Trophoblast cell (in vitro differentiated cells and primary cell): ENCODE results near the gene CLK2.
"Not testable (repeated sequence)": the region's sequence is repeated elsewhere in the genome, so short reads cannot be mapped to it uniquely, and the experiment has no call there.

Source experiments
- DNase-seq, 2 donors: peaks; one replicate each; pipeline ENCODE4 v3.0.0-alpha.2; 2016
- H2AFZ ChIP-seq: 2 replicates; pipeline ENCODE4 v1.6.1; 2013; ENCODE audit warnings: low read length, moderate library complexity, mild to moderate bottlenecking; ENCODE audit not compliant: insufficient read depth, poor library complexity
- H2AK5ac ChIP-seq: 2 replicates; pipeline ENCODE4 v1.6.1; 2013; ENCODE audit warnings: mild to moderate bottlenecking, low read length
- H2BK120ac ChIP-seq: 2 replicates; pipeline ENCODE4 v1.6.1; 2013; ENCODE audit warnings: low read length, mild to moderate bottlenecking, moderate library complexity; ENCODE audit not compliant: insufficient read depth, poor library complexity
- H2BK12ac ChIP-seq: 2 replicates; pipeline ENCODE4 v1.6.1; 2013; ENCODE audit warnings: mild to moderate bottlenecking, low read length, moderate library complexity
- H2BK5ac ChIP-seq: 2 replicates; pipeline ENCODE4 v1.6.1; 2013; ENCODE audit warnings: low read length, low read depth, moderate library complexity, mild to moderate bottlenecking; ENCODE audit not compliant: poor library complexity
- H3K14ac ChIP-seq: 2 replicates; pipeline ENCODE4 v1.6.1; 2013; ENCODE audit warnings: mild to moderate bottlenecking, low read length
- H3K18ac ChIP-seq: 2 replicates; pipeline ENCODE4 v1.6.1; 2013; ENCODE audit warnings: mild to moderate bottlenecking, low read length
- H3K23ac ChIP-seq: 2 replicates; pipeline ENCODE4 v1.6.1; 2013; ENCODE audit warnings: low read length
- H3K27ac ChIP-seq: 2 replicates; pipeline ENCODE4 v1.5.1; 2013; ENCODE audit warnings: low read depth, mild to moderate bottlenecking, inconsistent platforms, low read length, moderate library complexity
- H3K27me3 ChIP-seq: 2 replicates; pipeline ENCODE4 v1.6.1; 2013; ENCODE audit warnings: inconsistent platforms, mild to moderate bottlenecking, low read length, moderate library complexity; ENCODE audit not compliant: insufficient read depth
- H3K36me3 ChIP-seq, 2 experiments: 1 replicate in 1 of 2; 2 replicates in 1 of 2; pipeline ENCODE4 v1.6.1; 2013; ENCODE audit warnings: low read length in 2 of 2, mild to moderate bottlenecking in 2 of 2, moderate library complexity in 1 of 2; ENCODE audit not compliant: insufficient read depth in 2 of 2, control insufficient read depth in 1 of 2
- H3K4ac ChIP-seq: 2 replicates; pipeline ENCODE4 v1.6.1; 2013; ENCODE audit warnings: low read depth, mild to moderate bottlenecking, low read length, moderate library complexity
- H3K4me1 ChIP-seq, 2 experiments: 1 replicate in 1 of 2; 2 replicates in 1 of 2; pipeline ENCODE4 v1.6.1; 2013; ENCODE audit warnings: low read length in 2 of 2, mild to moderate bottlenecking in 2 of 2, moderate library complexity in 1 of 2; ENCODE audit not compliant: insufficient read depth in 2 of 2, control insufficient read depth in 1 of 2
- H3K4me2 ChIP-seq: 2 replicates; pipeline ENCODE4 v1.6.1; 2013; ENCODE audit warnings: inconsistent platforms, mild to moderate bottlenecking, low read length, moderate library complexity
- H3K4me3 ChIP-seq: 2 replicates; pipeline ENCODE4 v1.5.1; 2013; ENCODE audit warnings: mild to moderate bottlenecking, low read depth, low read length, inconsistent platforms
- H3K79me1 ChIP-seq: one replicate; pipeline ENCODE4 v1.6.1; 2013; ENCODE audit warnings: low read length
- H3K79me2 ChIP-seq: 2 replicates; pipeline ENCODE4 v1.6.1; 2013; ENCODE audit warnings: low read length, mild to moderate bottlenecking; ENCODE audit not compliant: control insufficient read depth, insufficient read depth, poor library complexity
- H3K9ac ChIP-seq: 2 replicates; pipeline ENCODE4 v1.6.1; 2013; ENCODE audit warnings: mild to moderate bottlenecking, low read length
- H3K9me3 ChIP-seq: 2 replicates; pipeline ENCODE4 v1.6.1; 2013; ENCODE audit warnings: low read depth, mild to moderate bottlenecking, control low read depth, inconsistent platforms, low read length; ENCODE audit not compliant: insufficient read depth
- H4K12ac ChIP-seq: 2 replicates; pipeline ENCODE4 v1.6.1; 2013; ENCODE audit warnings: low read depth, mild to moderate bottlenecking, low read length, moderate library complexity
- H4K8ac ChIP-seq: 2 replicates; pipeline ENCODE4 v1.6.1; 2013; ENCODE audit warnings: low read depth, mild to moderate bottlenecking, low read length, moderate library complexity
- H4K91ac ChIP-seq: one replicate; pipeline ENCODE4 v1.6.1; 2013; ENCODE audit warnings: low read depth, mild to moderate bottlenecking, low read length, moderate library complexity
- WGBS: extraction: QIAGEN DNeasy Blood & Tissue Kit; methylation state at CpG from one replicate; pipeline ENCODE4 v1.1.7; 2013; ENCODE audit warnings: missing lambda C conversion rate; ENCODE audit not compliant: insufficient read length, insufficient coverage; ENCODE audit errors: extremely low coverage; 5-methylcytosine and 5-hydroxymethylcytosine counted together

CLK2 gene

GRCh38 chr1:155226910-155227260, 46.4 kb downstream of the CLK2 start:
- peak overlapping the region; percentile 5 for H2BK12ac ChIP-seq
- no peak overlapping the region for H3K23ac ChIP-seq
- peak overlapping the region; percentile 67 for H2BK120ac ChIP-seq
- H2AK5ac ChIP-seq, result peak overlapping the region; percentile 55
- H3K4me1 ChIP-seq, result peaks cover 13 to 22% of the 10 kb centered on the region in 2 experiments
- H4K12ac ChIP-seq, result peak overlapping the region; percentile 61
- H3K9me3 ChIP-seq, result no peaks in the 10 kb centered on the region
- peak overlapping the region; percentile 26 for H2AFZ ChIP-seq
- peak overlapping the region; percentile 60 for H3K18ac ChIP-seq
- peak overlapping the region; percentile 96 for H3K4me2 ChIP-seq
- peak overlapping the region; percentile 72 for H3K14ac ChIP-seq
- H3K4me3 ChIP-seq, result peak overlapping the region; percentile 87
- peaks cover 9% of the 10 kb centered on the region for H3K79me2 ChIP-seq
- H3K36me3 ChIP-seq, result no peaks in the 10 kb centered on the region
- H2BK5ac ChIP-seq, result peak overlapping the region; percentile 60
- peak overlapping the region; percentile 50 for H3K4ac ChIP-seq
- peaks cover 28% of the 10 kb centered on the region for H3K79me1 ChIP-seq
- H3K27me3 ChIP-seq, result no peaks in the 10 kb centered on the region
- peak overlapping the region; percentile 96 for H3K9ac ChIP-seq
- H4K8ac ChIP-seq, result peak overlapping the region; percentile 66
- DNase-seq, result peak; percentile 70 to 75
- H3K27ac ChIP-seq, result peak overlapping the region; percentile 62
- H4K91ac ChIP-seq, result peak overlapping the region; percentile 83
- WGBS, result no CpG with 5 or more reads among the region's 19 CpGs

- no peaks in the 10 kb centered on the region for H3K36me3 ChIP-seq
- peak overlapping the region; percentile 94 for H3K27ac ChIP-seq
- H3K27me3 ChIP-seq, result no peaks in the 10 kb centered on the region
- H3K9me3 ChIP-seq, result no peaks in the 10 kb centered on the region
- H3K4me3 ChIP-seq, result peak overlapping the region; percentile 87
- H3K79me2 ChIP-seq, result peaks cover 9% of the 10 kb centered on the region
- peak overlapping the region; percentile 89 for H4K91ac ChIP-seq
- peak overlapping the region; percentile 94 for H2BK12ac ChIP-seq
- H3K4ac ChIP-seq, result peak overlapping the region; percentile 50
- DNase-seq, result peak; percentile 77 to 79
- no peak overlapping the region for H3K23ac ChIP-seq
- H2AK5ac ChIP-seq, result no peak overlapping the region
- H2AFZ ChIP-seq, result peak overlapping the region; percentile 26
- H3K4me2 ChIP-seq, result peak overlapping the region; percentile 96
- H2BK5ac ChIP-seq, result peak overlapping the region; percentile 84
- peaks cover 28% of the 10 kb centered on the region for H3K79me1 ChIP-seq
- peaks cover 13 to 22% of the 10 kb centered on the region in 2 experiments for H3K4me1 ChIP-seq
- H4K12ac ChIP-seq, result peak overlapping the region; percentile 61
- WGBS, result no CpG with 5 or more reads among the region's 7 CpGs
- peak overlapping the region; percentile 96 for H3K9ac ChIP-seq
- H2BK120ac ChIP-seq, result peak overlapping the region; percentile 93
- H4K8ac ChIP-seq, result peak overlapping the region; percentile 66
- peak overlapping the region; percentile 60 for H3K18ac ChIP-seq
- H3K14ac ChIP-seq, result peak overlapping the region; percentile 72
Observed at GRCh38 chr1:155226188-155226909, 47.0 kb downstream of the CLK2 start.

DNA sequence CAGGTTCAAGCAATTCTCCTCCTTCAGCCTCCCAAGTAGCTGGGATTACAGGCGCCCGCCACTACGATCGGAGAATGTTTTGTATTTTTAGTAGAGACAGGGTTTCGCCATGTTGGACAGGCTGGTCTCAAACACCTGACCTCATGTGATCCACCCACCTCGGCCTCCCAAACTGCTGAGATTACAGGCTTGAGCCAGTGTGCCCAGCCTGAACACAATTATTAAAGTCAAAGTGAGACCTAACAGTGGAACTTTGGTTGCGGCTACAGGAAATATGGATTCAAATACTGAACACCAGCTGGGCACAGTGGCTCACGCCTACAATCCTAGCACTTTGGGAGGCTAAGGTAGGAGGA, 47.9 kb downstream of the CLK2 start:
- peak overlapping the region; percentile 91 for H3K14ac ChIP-seq
- H4K12ac ChIP-seq, result peak overlapping the region; percentile 71
- peak overlapping the region; percentile 93 for H2BK120ac ChIP-seq
- not testable (repeated sequence) for H3K79me2 ChIP-seq, H3K9me3 ChIP-seq, H3K23ac ChIP-seq, H3K36me3 ChIP-seq, H3K4me3 ChIP-seq, H3K27me3 ChIP-seq, H3K9ac ChIP-seq, H3K4me2 ChIP-seq, DNase-seq
- H3K27ac ChIP-seq, result peak overlapping the region; percentile 94
- peak overlapping the region; percentile 89 for H4K91ac ChIP-seq
- peak overlapping the region; percentile 82 for H3K18ac ChIP-seq
- peak overlapping the region; percentile 84 for H2BK5ac ChIP-seq
- peak overlapping the region; percentile 87 for H4K8ac ChIP-seq
- no CpG with 5 or more reads among the region's 8 CpGs for WGBS
- peak overlapping the region; percentile 56 for H3K4ac ChIP-seq
- peaks cover 30% of the 10 kb centered on the region for H3K79me1 ChIP-seq
- H2AK5ac ChIP-seq, result peak overlapping the region; percentile 96
- H2BK12ac ChIP-seq, result peak overlapping the region; percentile 94
- H2AFZ ChIP-seq, result peak overlapping the region; percentile 21
- H3K4me1 ChIP-seq, result peaks cover 15 to 24% of the 10 kb centered on the region in 2 experiments

DNA sequence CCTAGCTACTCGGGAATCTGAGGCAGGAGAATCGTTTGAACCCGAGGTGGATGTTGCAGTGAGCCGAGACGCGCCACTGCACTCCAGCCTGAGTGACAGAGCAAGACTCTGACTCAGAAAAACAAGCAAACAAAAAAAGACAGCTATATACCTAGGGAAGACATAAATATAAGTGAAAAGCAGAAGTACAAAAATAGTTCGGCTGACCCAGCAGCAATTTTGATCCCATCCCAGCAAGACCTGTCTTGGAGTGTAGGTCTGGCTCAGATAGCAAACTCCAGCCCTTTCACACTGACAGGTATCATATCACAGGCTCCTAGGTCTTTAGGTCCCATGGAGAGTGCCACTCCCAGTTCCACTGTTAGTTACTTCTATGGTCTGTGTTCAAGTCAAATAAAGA, 50.3 kb downstream of the CLK2 start:
- Histone ChIP-seq H3K23ac (no peak overlapping the region), H3K4me3 (no peak overlapping the region), H3K9ac (no peak overlapping the region), H2BK12ac (peak overlapping the region; percentile 72), H3K36me3 (no peaks in the 10 kb centered on the region), H3K9me3 (no peaks in the 10 kb centered on the region), H3K4me2 (no peak overlapping the region), H4K12ac (no peak overlapping the region), H3K27me3 (no peaks in the 10 kb centered on the region), H2BK120ac (no peak overlapping the region), H3K4me1 (peaks cover 18 to 25% of the 10 kb centered on the region in 2 experiments), H3K79me1 (peaks cover 30% of the 10 kb centered on the region), H2BK5ac (no peak overlapping the region), H2AK5ac (no peak overlapping the region), H3K27ac (no peak overlapping the region), H3K79me2 (peaks cover 9% of the 10 kb centered on the region), H2AFZ (no peak overlapping the region), H3K4ac (no peak overlapping the region), H4K8ac (no peak overlapping the region), H3K18ac (no peak overlapping the region), H3K14ac (no peak overlapping the region), H4K91ac (no peak overlapping the region)
- no peak for DNase-seq
- WGBS, result no CpG with 5 or more reads among the region's 7 CpGs
